Activated T-cell treated with anti-CD3 and anti-CD28 coated beads, Interleukin-2, amount 50 U/mL, for 1 hour (primary cell): ENCODE measurements around the gene RASGRF1.

Experiments used
- DNase-seq: peaks from one replicate; pipeline ENCODE4 v3.0.0-alpha.2; 2020

RASGRF1 gene

DNA sequence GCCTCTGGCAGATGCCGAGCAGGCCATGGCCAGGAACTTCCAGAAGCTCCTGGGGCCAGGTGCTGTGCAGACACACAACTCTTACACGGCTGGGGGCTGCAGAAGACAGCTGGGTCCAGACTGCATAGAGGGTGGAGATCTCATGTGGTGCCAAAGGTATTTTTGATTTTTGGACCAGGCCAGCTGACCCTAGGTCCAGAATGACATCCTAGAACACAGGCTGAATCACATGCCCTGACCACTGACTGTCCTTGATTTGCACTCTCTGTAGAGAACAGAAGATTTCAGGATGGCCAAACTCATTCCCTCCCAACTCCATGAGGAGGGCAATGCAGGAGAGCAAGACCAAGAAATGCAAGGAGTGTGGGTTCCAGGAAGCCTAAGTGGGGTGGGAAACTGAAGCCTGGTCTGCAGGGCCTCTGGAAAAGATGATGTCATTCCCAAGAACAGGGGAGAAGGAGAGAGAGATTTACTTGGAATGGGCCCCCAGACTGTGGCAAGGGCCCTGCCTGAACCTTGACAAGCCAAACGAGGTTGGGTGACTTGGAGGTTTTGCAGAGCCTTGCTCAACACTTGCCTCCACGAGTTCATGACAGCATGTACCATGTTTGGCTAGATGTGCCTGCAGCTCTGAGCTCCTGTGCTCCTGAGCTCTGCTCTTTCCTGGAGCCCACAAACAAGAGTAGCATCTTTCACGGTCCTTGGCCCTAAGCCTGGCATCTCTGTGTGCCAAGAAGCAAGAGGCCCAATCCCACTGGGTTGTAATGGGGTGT is 107.2 kb downstream of the RASGRF1 start:
- no peak for DNase-seq

DNA sequence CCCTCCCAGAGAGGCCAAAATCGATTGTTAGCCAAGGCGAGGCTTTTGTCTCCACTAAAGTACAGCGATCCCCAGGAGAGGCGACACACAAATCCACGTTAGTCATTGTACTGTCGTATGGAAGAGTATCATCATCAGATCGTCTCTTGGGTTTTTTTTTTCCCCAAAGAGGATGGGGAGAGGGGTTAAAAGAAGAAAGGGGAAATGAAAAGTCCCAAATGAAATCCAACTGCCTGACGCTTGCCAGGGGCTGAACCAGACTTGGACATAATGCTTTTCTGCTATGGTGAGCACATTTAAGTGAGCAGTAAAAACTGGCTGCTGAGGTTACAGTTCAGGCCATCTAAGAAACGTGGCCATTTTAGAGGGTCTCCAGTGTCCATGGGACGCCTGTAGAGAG is 107.8 kb downstream of the RASGRF1 start:
- DNase-seq: no peak

GRCh38 chr15:78981532-78982313 is 108.9 kb downstream of the RASGRF1 start:
- no peak for DNase-seq

- DNase-seq: peak; percentile 20
Measured at GRCh38 chr15:78979456-78980320, 110.9 kb downstream of the RASGRF1 start.

DNA sequence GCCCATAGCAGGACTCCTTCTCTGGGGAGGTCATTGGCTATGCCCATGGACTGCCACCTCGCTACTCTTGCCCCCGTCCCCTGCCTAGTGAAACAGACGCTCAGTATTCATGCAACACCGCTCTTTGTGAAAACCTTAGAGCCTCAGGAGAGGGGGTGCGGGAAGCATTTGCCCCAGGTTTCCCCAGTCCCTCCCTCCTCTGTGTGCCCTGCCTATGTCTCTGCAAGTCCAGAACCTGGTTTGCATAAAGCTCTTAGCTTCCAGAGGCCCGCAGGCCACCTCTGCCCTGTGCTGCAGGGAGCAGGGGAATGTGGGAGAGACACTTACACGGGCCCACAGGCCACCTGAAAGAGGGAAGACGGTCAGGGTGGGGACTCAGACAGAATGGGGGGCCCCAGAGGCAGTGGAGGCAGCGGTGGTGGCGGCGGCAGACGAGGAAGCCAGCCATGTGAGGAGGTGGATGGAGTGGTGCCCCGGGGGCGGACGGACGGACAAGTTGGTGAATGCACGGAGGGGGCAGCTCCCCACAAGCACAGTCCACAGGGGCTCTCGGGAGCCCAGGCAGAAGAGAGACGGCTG is 111.9 kb downstream of the RASGRF1 start:
- no peak for DNase-seq

DNA sequence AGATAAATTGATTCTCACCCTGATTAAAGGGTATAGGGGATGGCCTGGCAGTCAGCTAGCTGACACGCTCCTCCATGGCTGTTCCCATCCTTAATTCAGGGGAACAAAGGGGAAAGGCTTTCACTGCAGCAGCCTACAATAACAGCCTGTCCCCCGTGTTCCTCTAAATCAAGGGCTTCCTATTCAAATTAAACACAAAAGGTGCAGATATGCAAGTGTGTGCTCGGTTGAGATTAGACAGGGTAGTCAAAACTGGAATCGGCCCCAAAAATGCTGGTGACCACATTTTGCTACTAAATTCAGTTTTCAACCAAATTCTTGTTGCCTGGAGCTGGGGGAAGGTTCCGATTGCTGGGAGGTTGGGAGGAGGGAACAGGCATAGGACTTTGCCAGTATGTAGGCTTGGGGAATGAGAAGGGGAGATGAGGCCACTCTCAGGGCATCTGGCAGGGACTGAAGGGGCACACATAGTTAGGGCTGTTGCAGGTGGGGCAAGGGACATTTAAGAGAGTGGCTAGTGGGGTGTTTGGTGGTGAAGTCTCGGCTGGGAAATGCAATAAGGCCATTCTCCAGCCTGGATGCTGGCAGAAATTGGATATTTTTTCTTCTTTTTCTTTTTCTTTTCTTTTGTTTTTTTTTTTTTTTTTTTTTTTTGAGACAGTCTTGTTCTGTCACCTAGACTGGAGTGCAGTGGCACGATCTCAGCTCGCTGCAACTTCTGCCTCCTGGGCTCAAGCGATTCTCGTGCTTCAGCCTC is 112.8 kb downstream of the RASGRF1 start:
- no peak for DNase-seq

GRCh38 chr15:78977091-78977571 is 113.4 kb downstream of the RASGRF1 start:
- no peak for DNase-seq

- DNase-seq: no peak
Measured at GRCh38 chr15:78976691-78977090, 113.9 kb downstream of the RASGRF1 start.

- no peak for DNase-seq
Measured at GRCh38 chr15:78974272-78974918, 116.2 kb downstream of the RASGRF1 start.

GRCh38 chr15:78969687-78970349 is 120.8 kb downstream of the RASGRF1 start:
- no peak for DNase-seq

DNA sequence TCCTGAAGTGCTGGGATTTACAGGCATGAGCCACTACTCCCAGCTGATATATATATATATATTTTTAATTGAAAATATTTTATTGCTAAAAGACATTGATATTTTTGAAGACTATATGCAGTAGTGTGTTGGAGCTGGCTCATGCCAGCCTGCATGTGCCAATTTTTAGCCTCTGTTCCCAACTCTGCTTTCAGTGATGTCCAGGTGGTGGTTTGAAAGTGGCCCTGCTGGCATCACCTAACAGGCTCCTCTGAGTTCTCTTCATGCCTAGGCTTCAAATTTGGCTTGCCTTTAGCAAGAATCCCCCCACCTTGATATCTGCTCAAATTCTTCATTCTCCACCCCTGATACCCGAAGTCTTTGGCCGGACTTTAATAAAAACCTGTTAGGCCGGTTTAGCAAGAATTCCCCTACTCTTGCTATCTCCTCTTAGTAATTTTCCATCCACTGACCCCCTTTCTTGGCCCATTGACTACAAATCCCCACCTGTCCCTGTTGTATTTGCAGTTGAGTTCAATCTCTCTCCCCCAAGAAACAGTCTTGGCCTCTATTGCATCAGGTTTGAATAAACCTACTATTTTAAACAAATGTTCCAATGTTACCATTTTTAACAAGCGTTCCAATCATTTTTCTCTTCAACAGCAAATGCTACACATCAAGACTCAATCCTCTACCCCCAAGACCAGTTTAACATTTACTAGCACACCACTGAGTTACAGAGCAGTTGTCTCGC is 121.9 kb downstream of the RASGRF1 start:
- no peak for DNase-seq

DNA sequence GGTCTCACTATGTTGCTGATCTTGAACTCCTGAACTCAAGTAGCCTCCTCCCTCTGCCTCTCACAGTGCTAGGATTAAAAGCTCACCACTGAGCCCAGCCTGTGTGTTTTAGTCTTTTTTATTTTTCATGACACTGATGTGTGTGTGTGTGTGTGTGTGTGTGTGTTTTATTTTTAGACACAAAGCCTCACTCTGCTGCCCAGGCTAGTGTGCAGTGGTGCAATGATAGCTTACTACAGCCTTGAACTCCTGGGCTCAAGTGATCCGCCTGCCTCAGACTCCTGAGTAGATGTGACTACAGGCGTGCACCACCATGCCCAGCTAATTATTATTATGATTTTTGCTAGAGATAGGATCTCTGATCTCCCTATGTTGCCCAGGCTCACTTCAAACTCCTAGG is 122.5 kb downstream of the RASGRF1 start:
- no peak for DNase-seq

- no peak for DNase-seq
Measured at GRCh38 chr15:78960308-78960707, 130.3 kb downstream of the RASGRF1 start.

DNA sequence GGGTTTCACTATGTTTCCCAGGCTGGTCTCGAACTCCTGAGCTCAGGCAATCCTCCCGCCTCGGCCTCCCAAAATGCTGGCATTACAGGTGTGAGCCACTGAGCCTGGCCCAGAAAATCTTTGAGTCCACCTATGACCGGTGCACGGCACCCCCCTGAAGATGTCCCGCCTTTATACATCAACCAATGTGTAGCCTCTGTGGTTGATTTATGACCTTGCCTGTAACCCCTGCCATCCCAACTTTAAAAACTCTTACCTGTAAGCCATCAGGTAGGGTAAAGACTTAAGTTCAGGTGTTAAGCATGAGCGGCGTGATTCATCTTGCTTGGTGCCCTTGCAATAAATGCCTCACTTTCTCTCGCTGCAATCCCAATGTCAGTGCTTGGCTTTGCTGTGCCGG is 131.2 kb downstream of the RASGRF1 start:
- DNase-seq: no peak

DNA sequence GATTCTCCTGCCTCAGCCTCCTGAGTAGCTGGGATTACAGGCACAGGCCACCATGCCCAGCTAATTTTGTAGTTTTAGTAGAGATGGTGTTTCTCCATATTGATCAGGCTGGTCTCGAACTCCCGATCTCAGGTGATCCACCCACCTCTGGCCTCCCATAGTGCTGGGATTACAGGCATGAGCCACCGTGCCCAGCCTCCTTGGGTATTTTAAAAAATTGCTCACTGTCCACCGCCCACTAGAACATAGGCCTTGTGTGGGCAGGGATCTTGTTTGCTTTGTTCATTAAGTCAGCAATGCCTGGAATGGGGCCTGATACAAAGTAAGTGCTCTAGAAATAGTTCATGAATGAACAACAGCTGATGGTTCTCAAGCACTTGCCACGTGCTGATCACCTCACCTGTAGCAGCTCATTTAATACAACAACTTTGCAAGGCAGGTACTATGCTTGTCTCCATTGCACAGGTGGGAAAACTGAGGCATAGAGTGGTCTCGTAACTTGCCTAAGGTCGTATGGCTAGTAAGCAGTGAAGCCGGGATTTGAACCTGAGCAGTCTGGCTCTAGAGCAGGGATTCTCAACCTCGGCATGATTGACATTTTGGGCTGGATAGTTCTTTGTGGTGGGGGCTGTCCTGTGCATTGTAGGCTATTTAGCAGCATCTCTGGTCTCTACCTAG is 133.0 kb downstream of the RASGRF1 start:
- DNase-seq: no peak

DNA sequence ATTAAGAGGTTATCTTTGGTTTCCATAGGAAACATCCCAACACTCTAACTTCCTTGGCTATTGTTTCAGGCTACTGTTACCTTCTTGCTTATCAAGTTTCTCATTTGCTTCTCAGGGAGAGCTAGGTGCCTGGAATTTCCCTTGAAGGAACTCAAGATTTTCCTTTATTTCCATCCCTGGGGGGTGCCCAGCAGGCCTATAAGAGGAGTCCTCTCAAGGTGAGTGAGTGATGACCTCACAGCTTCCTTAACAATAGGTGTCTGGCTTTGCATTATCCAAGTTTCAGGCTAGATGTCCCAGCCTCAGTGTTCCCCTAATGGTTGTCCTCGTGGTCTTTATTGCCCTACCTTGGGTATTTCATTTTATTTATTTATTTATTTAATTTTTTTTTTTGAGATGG is 133.6 kb downstream of the RASGRF1 start:
- DNase-seq: no peak

GRCh38 chr15:78955355-78955754 is 135.2 kb downstream of the RASGRF1 start:
- DNase-seq: no peak

GRCh38 chr15:78951841-78952238 is 138.7 kb downstream of the RASGRF1 start:
- no peak for DNase-seq
